ENCODE measurements around the gene STRIP1. TPM values are rescaled to one million over a fixed set of nuclear protein-coding genes. Genes with fewer than 3 reads are reported as not detected.

STRIP1 gene
- total RNA-seq, 1 donor from 2014 or later, result 69.1 TPM

DNA sequence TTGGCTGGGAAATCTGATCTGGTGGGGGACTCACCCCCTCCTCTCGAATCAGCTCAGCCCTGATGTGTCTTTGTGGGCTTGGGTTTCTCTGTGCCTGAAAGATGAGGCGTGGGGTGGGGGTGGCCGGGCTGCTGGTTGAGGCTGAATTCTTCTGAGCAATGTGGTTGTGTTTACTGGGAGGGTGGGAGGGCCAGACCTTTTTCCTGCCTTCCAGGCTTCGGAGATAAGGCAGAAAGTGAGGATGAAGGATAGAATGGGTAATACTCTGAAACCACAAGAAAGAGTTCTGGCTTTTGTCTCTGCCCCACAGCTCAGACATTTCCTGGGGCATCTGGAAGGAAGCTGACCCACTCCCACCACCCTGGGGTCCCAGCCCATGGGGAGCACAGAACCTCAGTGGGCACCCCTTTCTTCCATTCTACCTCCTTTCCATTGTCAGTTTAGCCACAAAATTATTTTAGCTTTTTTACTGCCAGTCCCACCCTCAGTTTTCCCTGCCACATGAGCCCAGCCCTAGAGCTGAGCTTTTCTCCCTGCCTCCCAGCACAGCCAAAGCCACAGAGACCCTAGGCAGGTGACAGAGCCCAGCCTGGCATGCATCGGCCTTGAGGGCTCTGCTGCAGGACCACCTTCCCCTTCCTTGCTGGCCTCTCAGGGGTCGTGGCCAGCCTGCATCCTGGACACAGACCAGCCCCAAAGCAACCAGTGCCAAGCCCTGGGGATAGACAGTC, 24.9 kb downstream of the STRIP1 start:
- TF ChIP-seq, protein P1, sequence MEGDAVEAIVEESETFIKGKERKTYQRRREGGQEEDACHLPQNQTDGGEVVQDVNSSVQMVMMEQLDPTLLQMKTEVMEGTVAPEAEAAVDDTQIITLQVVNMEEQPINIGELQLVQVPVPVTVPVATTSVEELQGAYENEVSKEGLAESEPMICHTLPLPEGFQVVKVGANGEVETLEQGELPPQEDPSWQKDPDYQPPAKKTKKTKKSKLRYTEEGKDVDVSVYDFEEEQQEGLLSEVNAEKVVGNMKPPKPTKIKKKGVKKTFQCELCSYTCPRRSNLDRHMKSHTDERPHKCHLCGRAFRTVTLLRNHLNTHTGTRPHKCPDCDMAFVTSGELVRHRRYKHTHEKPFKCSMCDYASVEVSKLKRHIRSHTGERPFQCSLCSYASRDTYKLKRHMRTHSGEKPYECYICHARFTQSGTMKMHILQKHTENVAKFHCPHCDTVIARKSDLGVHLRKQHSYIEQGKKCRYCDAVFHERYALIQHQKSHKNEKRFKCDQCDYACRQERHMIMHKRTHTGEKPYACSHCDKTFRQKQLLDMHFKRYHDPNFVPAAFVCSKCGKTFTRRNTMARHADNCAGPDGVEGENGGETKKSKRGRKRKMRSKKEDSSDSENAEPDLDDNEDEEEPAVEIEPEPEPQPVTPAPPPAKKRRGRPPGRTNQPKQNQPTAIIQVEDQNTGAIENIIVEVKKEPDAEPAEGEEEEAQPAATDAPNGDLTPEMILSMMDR (conservative IDR thresholded peaks at IDR 0.05), result no peak
- Mint-ChIP-seq H3K27ac (ENCODE audit: unreplicated experiment) (no peak overlapping the region), H3K27me3 (ENCODE audit: low read depth) (no peaks in the 10 kb centered on the region), H3K36me3 (ENCODE audit: low read depth) (peaks cover 14% of the 10 kb centered on the region), H3K4me1 (no peaks in the 10 kb centered on the region), H3K4me3 (no peak overlapping the region), H3K9me3 (no peaks in the 10 kb centered on the region)
- DNase-seq (ENCODE audit: low read depth, low spot score), result no peak

DNA sequence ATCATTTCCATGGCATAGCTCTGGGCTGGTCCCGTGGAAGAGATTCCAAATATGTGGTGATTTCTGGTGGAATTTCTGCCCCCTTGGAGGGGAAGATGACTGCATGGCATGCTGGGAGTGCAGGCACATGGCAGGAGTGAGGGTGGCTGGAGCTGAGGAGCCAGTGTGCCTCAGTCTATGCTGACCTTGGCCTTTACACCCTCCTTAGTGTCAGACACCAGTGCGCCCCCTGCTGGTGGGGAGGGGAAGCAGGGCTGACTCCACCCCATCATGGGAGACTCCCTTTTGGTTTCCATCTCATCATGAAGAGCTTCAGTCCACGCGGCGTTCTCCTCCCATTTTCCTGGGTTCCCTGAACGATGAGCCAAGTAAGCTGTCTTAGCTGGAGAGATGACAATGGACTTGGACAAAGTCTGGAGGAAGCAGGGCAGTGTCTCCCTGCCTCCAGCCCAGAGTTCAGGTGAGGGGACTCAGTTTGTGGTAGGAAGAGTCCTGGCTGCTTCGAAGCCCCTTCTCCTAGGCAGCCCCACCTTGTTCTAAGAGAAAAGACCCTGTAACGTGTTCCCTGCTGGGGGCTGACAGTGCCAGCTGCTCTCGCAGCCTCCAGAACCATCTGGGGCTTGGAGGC, 25.7 kb downstream of the STRIP1 start:
- Mint-ChIP-seq H3K27ac (ENCODE audit: unreplicated experiment) (no peak overlapping the region), H3K27me3 (ENCODE audit: low read depth) (peaks cover 6% of the 10 kb centered on the region)

DNA sequence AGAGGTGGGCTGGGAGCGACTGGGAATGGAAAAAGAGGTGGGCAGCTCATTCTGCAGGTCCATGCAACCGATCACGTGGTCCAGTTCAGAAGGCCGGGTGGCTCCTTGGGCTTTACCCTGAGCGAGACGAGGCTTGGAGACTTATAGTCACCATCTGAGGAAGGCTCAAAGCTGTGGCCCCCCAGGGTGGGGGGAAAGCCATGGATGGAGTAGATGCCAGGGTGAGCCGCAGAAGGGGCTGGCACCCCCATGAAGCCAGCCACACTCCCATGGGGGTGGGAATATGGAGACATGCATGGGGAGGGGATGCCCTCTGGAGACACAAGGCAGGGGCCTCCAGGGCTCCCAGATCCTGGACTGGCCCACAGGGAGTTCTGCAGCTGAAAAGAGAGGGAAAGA, 26.2 kb downstream of the STRIP1 start:
- no peak for DNase-seq (ENCODE audit: low read depth, low spot score)
- Mint-ChIP-seq H3K4me1 (no peaks in the 10 kb centered on the region), H3K36me3 (ENCODE audit: low read depth) (peaks cover 14% of the 10 kb centered on the region), H3K9me3 (no peaks in the 10 kb centered on the region), H3K4me3 (no peak overlapping the region), H3K27me3 (ENCODE audit: low read depth) (peaks cover 11% of the 10 kb centered on the region), H3K27ac (ENCODE audit: unreplicated experiment) (no peak overlapping the region)
- TF ChIP-seq, protein P1 (conservative IDR thresholded peaks at IDR 0.05), result no peak

More for the DNA sequence above, 25.7 kb downstream of the STRIP1 start:
- no peaks in the 10 kb centered on the region for H3K9me3 Mint-ChIP-seq
- H3K36me3 Mint-ChIP-seq (ENCODE audit: low read depth), result peaks cover 14% of the 10 kb centered on the region
- TF ChIP-seq, protein P1 (conservative IDR thresholded peaks at IDR 0.05), result peak; percentile 76
- H3K4me1 Mint-ChIP-seq, result no peaks in the 10 kb centered on the region
- peak; percentile 42 for DNase-seq (ENCODE audit: low read depth, low spot score)
- no peak overlapping the region for H3K4me3 Mint-ChIP-seq

DNA sequence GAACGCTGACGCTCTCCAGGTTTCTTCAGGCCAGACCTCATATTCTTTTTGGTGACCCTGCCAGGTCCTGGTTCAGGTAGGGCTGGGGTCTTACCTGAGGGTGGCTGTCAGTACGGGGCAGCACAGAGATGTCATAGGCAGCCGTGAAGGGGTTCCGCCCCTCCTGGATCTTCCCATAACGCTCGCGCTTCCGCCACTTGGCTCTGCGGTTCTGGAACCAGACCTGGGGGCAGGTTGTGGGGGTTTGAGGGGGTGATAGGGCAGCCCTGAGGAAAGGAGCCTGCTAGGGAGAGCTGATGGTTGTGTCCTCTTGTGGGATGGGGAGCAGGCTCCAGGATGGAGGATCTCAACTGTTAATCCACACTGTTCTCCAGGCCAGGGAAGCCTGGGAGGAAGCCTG, 26.9 kb downstream of the STRIP1 start:
- H3K4me1 Mint-ChIP-seq, result no peaks in the 10 kb centered on the region
- peaks cover 13% of the 10 kb centered on the region for H3K36me3 Mint-ChIP-seq (ENCODE audit: low read depth)
- no peak for DNase-seq (ENCODE audit: low read depth, low spot score)
- TF ChIP-seq, protein P1 (conservative IDR thresholded peaks at IDR 0.05), result no peak
- peaks cover 18% of the 10 kb centered on the region for H3K27me3 Mint-ChIP-seq (ENCODE audit: low read depth)
- H3K27ac Mint-ChIP-seq (ENCODE audit: unreplicated experiment), result peak overlapping the region; percentile 21
- no peaks in the 10 kb centered on the region for H3K9me3 Mint-ChIP-seq
- no peak overlapping the region for H3K4me3 Mint-ChIP-seq

DNA sequence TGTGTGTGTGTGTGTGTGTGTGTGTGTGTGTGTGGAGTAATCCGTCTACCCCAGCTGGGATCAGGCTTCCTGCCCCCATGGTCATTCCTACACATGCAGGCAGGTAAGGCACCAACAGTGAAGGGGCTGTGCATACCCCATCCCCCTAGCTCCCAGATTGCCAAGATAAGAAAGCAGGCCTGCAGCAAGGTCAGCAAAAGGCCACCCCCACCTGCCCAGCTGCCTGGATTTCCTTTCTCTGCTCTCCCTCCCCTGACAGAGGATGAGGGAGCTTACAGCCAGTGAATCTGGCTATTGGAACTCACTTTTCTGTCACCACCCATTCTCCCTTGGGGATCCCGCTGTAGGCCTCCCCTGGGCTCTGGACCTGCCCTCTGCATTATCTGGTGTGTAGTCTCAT, 28.2 kb downstream of the STRIP1 start:
- Mint-ChIP-seq H3K27me3 (ENCODE audit: low read depth) (peaks cover 31% of the 10 kb centered on the region), H3K36me3 (ENCODE audit: low read depth) (peaks cover 8% of the 10 kb centered on the region), H3K9me3 (no peaks in the 10 kb centered on the region), H3K4me3 (no peak overlapping the region), H3K4me1 (no peaks in the 10 kb centered on the region), H3K27ac (ENCODE audit: unreplicated experiment) (no peak overlapping the region)
- TF ChIP-seq, protein P1 (conservative IDR thresholded peaks at IDR 0.05), result no peak
- DNase-seq (ENCODE audit: low read depth, low spot score), result no peak
